Hepatocyte (in vitro differentiated cells): ENCODE data around the gene ALDH1A1.

Experiments used
- EZH2 ChIP-seq: fragments of 200-600 bp; sonication (generic); IDR thresholded peaks from 2 replicates; pipeline ENCODE4 v1.6.1; 2016; ENCODE audit warnings: antibody characterized with exemption, mild to moderate bottlenecking, borderline replicate concordance
- TF ChIP-seq, protein P1 (sequence below): fragments of 200-600 bp; sonication (generic); IDR thresholded peaks from 2 replicates; pipeline ENCODE4 v1.5.1; 2016; ENCODE audit warnings: antibody characterized with exemption, mild to moderate bottlenecking; ENCODE audit not compliant: poor library complexity

DNA sequence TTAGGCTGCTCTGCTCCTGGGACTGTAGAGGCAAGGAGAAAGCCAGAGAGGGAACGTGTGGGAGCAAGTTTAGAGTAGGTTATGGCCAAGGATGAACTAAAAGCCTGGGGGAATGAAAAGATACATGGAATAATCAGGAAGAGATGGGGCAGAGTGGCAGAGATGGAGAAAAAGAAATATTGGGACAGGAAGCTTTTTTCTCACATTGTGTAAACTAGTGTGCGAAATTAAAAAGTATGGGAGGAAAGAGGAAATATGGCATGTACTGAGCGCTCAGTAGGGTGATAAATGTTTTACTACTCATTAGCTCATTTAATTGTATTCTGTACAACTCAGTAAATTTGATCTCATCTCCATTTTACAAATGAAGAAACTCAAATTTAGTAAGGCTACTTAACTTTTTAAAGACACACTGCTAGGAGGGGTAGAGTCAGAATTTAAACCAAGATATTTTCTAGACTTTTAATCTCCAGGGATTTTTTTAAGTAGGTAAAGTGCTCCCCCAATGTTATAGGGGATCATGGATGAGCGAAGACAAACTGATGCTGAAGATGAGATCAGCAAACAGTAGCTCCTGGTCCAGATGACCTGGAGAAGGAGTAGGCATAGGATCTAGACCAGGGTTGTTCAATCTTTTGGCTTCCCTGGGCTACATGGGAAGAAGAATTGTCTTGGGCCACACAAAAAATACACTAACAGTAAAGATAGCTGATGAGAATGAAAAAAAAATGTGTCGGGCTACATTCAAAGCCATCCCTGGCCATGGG is 30.8 kb downstream of the ALDH1A1 start:
- no peak for TF ChIP-seq EZH2
- TF ChIP-seq, protein P1, sequence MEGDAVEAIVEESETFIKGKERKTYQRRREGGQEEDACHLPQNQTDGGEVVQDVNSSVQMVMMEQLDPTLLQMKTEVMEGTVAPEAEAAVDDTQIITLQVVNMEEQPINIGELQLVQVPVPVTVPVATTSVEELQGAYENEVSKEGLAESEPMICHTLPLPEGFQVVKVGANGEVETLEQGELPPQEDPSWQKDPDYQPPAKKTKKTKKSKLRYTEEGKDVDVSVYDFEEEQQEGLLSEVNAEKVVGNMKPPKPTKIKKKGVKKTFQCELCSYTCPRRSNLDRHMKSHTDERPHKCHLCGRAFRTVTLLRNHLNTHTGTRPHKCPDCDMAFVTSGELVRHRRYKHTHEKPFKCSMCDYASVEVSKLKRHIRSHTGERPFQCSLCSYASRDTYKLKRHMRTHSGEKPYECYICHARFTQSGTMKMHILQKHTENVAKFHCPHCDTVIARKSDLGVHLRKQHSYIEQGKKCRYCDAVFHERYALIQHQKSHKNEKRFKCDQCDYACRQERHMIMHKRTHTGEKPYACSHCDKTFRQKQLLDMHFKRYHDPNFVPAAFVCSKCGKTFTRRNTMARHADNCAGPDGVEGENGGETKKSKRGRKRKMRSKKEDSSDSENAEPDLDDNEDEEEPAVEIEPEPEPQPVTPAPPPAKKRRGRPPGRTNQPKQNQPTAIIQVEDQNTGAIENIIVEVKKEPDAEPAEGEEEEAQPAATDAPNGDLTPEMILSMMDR: no peak
